CD4-positive, alpha-beta T cell treated with Interleukin-12 subunit alpha and Interleukin-12 subunit beta, for 1 hour (primary cell): ENCODE results near the gene KANK3.
"Not testable (repeated sequence)": the region's sequence is repeated elsewhere in the genome, so short reads cannot be mapped to it uniquely, and the experiment has no call there.

Experiments used
- DNase-seq: peaks from one replicate; pipeline ENCODE4 v3.0.0-alpha.2; 2020

KANK3 gene

GRCh38 chr19:8342684-8343482, at the start of gene KANK3:
Gene KANK3, minus strand, starts transcription at chr19:8343262. Its CDS starts 5,434 bp downstream, at chr19:8337828.
- peak; percentile 94 for DNase-seq

GRCh38 chr19:8392017-8392591, 49.0 kb upstream of the KANK3 start:
- no peak for DNase-seq

- DNase-seq = no peak
Measured at GRCh38 chr19:8391198-8392016, 48.3 kb upstream of the KANK3 start.

GRCh38 chr19:8390617-8390981, 47.5 kb upstream of the KANK3 start:
- DNase-seq = peak; percentile 93

GRCh38 chr19:8389891-8390616, 47.0 kb upstream of the KANK3 start, which contains the start of gene RAB11B:
Gene RAB11B, plus strand, starts transcription at chr19:8390360. Its CDS starts 57 bp downstream, at chr19:8390417.
- DNase-seq = peak; percentile 100

GRCh38 chr19:8388612-8388958, 45.5 kb upstream of the KANK3 start:
- DNase-seq = no peak

- DNase-seq = no peak
Measured at GRCh38 chr19:8387688-8388611, 44.9 kb upstream of the KANK3 start.

GRCh38 chr19:8386990-8387389, 43.9 kb upstream of the KANK3 start:
- no peak for DNase-seq

- not testable (repeated sequence) for DNase-seq
Measured at GRCh38 chr19:8386419-8386818, 43.4 kb upstream of the KANK3 start.

- not testable (repeated sequence) for DNase-seq
Measured at GRCh38 chr19:8385566-8385965, 42.5 kb upstream of the KANK3 start.

GRCh38 chr19:8385103-8385502, 42.0 kb upstream of the KANK3 start:
- not testable (repeated sequence) for DNase-seq

- not testable (repeated sequence) for DNase-seq
Measured at GRCh38 chr19:8384569-8384968, 41.5 kb upstream of the KANK3 start.

- not testable (repeated sequence) for DNase-seq
Measured at GRCh38 chr19:8379156-8379891, 36.3 kb upstream of the KANK3 start.

- DNase-seq = no peak
Measured at GRCh38 chr19:8377598-8377997, 34.5 kb upstream of the KANK3 start.

- not testable (repeated sequence) for DNase-seq
Measured at GRCh38 chr19:8376373-8376974, 33.4 kb upstream of the KANK3 start.

- DNase-seq = not testable (repeated sequence)
Measured at GRCh38 chr19:8375766-8376165, 32.7 kb upstream of the KANK3 start.

- no peak for DNase-seq
Measured at GRCh38 chr19:8373867-8374813, 31.1 kb upstream of the KANK3 start.

- no peak for DNase-seq
Measured at GRCh38 chr19:8371011-8371804, 28.1 kb upstream of the KANK3 start.
